ENCODE data around the gene SGF29.
A peak's percentile ranks its signal among the peaks of the same experiment; 100 is the strongest.

SGF29 gene

GRCh38 chr16:28529124-28529523 is 24.6 kb upstream of the SGF29 start:
- Histone ChIP-seq H4K20me1 (ENCODE audit: insufficient read depth, low read length) (no peaks in the 10 kb centered on the region), H3K4me2 (ENCODE audit: low read length) (no peak overlapping the region), H3K27ac (ENCODE audit: low read length) (no peak overlapping the region), H3K4me3 (ENCODE audit: low read length) (no peak overlapping the region), H3K4me1 (ENCODE audit: low read length) (peaks cover 66% of the 10 kb centered on the region), H3K27me3 (ENCODE audit: low read depth, low read length) (no peaks in the 10 kb centered on the region), H2AFZ (ENCODE audit: low read depth, low read length) (no peak overlapping the region), H3K9ac (ENCODE audit: low read length) (no peak overlapping the region), H3K79me2 (ENCODE audit: low read length) (no peaks in the 10 kb centered on the region), H3K36me3 (replicated peaks; ENCODE audit: low read depth, low read length) (no peaks in the 10 kb centered on the region), H3K9me3 (ENCODE audit: insufficient read depth, low read length) (no peaks in the 10 kb centered on the region)
- TF ChIP-seq CTCF (IDR thresholded peaks at IDR 0.05; ENCODE audit: low read depth, low read length) (no peak), EZH2phosphoT487 (IDR thresholded peaks at IDR 0.05; ENCODE audit: low read depth) (no peak)

GRCh38 chr16:28531777-28532744 is 21.7 kb upstream of the SGF29 start:
- Histone ChIP-seq H4K20me1 (ENCODE audit: insufficient read depth, low read length) (no peaks in the 10 kb centered on the region), H3K27ac (ENCODE audit: low read length) (peak overlapping the region; percentile 87), H3K4me2 (ENCODE audit: low read length) (peak overlapping the region; percentile 70), H3K4me3 (ENCODE audit: low read length) (peak overlapping the region; percentile 63), H2AFZ (ENCODE audit: low read depth, low read length) (no peak overlapping the region), H3K36me3 (replicated peaks; ENCODE audit: low read depth, low read length) (no peaks in the 10 kb centered on the region), H3K9me3 (ENCODE audit: insufficient read depth, low read length) (no peaks in the 10 kb centered on the region), H3K9ac (ENCODE audit: low read length) (peak overlapping the region; percentile 54), H3K27me3 (ENCODE audit: low read depth, low read length) (no peaks in the 10 kb centered on the region), H3K79me2 (ENCODE audit: low read length) (no peaks in the 10 kb centered on the region), H3K4me1 (ENCODE audit: low read length) (peaks cover 51% of the 10 kb centered on the region)
- no peak for TF ChIP-seq EZH2phosphoT487 (IDR thresholded peaks at IDR 0.05; ENCODE audit: low read depth)
- no peak for TF ChIP-seq CTCF (IDR thresholded peaks at IDR 0.05; ENCODE audit: low read depth, low read length)

- no peak overlapping the region for H3K4me3 ChIP-seq (ENCODE audit: low read length)
- H3K79me2 ChIP-seq (ENCODE audit: low read length) = no peaks in the 10 kb centered on the region
- TF ChIP-seq EZH2phosphoT487 (IDR thresholded peaks at IDR 0.05; ENCODE audit: low read depth) (no peak), CTCF (IDR thresholded peaks at IDR 0.05; ENCODE audit: low read depth, low read length) (no peak)
- H2AFZ ChIP-seq (ENCODE audit: low read depth, low read length) = no peak overlapping the region
- H3K36me3 ChIP-seq (replicated peaks; ENCODE audit: low read depth, low read length) = no peaks in the 10 kb centered on the region
- H3K27me3 ChIP-seq (ENCODE audit: low read depth, low read length) = no peaks in the 10 kb centered on the region
- H3K4me2 ChIP-seq (ENCODE audit: low read length) = no peak overlapping the region
- H3K4me1 ChIP-seq (ENCODE audit: low read length) = peaks cover 54% of the 10 kb centered on the region
- no peak overlapping the region for H3K9ac ChIP-seq (ENCODE audit: low read length)
- H3K27ac ChIP-seq (ENCODE audit: low read length) = no peak overlapping the region
- H4K20me1 ChIP-seq (ENCODE audit: insufficient read depth, low read length) = no peaks in the 10 kb centered on the region
- no peaks in the 10 kb centered on the region for H3K9me3 ChIP-seq (ENCODE audit: insufficient read depth, low read length)
These were observed 20.6 kb upstream of the SGF29 start for GRCh38 chr16:28532940-28533647.

All from OCI-LY3 (cell line).